ENCODE measurements around the gene MAN1B1. TPM values are rescaled to one million over a fixed set of nuclear protein-coding genes. Genes with fewer than 3 reads are reported as not detected.

Gene MAN1B1
- total RNA-seq, 3 donors from 2014 or later (not counting 1 experiment from before 2014, with no cell fraction given) = 75.1 to 99.4 (median 80.4) TPM

DNA sequence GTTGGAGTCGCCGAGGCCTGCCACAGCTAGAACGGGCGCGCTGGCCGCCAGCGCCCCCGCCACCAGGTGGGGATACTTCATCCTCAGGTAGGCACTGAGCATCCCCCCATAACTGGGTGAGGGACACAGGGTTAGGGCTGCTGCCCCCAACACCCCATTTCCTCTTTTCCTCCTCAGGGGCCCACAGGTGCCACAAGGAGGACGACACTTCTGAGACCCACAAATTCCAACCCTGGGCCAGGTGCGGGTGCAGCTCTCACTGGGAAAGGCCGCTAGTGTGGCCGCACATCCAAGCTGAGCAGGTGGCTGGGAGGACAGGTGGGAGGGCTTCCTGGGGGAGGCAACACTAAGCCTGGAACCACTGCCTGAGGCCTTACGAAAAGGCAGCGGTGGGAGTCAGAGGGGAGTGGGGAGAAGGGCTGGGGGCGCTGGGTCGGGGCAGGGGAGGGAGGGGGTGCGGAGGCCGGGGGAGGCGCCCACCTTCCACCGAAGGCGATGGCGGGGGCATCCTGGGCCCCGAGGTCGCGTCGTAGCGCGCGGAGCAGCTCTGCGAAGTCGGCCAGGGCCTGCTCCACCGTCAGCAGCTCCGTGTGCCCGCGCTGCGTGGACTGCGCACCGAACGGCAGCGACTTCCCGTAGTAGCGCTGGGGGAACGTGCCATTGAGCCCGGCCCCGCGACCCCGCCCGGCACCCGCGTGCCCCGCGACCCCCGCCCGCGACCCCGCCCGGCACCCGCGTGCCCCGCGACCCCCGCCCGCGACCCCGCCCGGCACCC is 26.8 kb downstream of the MAN1B1 start:
- no peaks in the 10 kb centered on the region for H3K27me3 Mint-ChIP-seq (ENCODE audit: low read depth in 2 of 2)
- ATAC-seq = peak in 2 of 3 donors; percentile 32 to 52
- no peak overlapping the region for H3K27ac Mint-ChIP-seq
- Histone ChIP-seq H3K4me1 (ENCODE audit: control insufficient read depth, insufficient read depth, low read length) (peaks cover 18% of the 10 kb centered on the region), H3K9me3 (ENCODE audit: control insufficient read depth, insufficient read depth, low read length) (no peaks in the 10 kb centered on the region), H3K36me3 (ENCODE audit: control insufficient read depth, insufficient read depth, low read length) (peaks cover 29% of the 10 kb centered on the region), H3K27me3 (ENCODE audit: control insufficient read depth, insufficient read depth, low read length) (no peaks in the 10 kb centered on the region), H3K4me3 (ENCODE audit: low read length) (no peak overlapping the region), H3K27ac (ENCODE audit: low read length) (no peak overlapping the region)
- DNase-seq = peak in 1 of 2 donors; percentile 70
- intact Hi-C loops (cut with micrococcal nuclease) = no loop called here
- no peaks in the 10 kb centered on the region for H3K36me3 Mint-ChIP-seq
- 30% methylated on average over 66 of the region's 66 CpGs for WGBS (ENCODE audit: insufficient coverage)
- TF ChIP-seq, protein P1, sequence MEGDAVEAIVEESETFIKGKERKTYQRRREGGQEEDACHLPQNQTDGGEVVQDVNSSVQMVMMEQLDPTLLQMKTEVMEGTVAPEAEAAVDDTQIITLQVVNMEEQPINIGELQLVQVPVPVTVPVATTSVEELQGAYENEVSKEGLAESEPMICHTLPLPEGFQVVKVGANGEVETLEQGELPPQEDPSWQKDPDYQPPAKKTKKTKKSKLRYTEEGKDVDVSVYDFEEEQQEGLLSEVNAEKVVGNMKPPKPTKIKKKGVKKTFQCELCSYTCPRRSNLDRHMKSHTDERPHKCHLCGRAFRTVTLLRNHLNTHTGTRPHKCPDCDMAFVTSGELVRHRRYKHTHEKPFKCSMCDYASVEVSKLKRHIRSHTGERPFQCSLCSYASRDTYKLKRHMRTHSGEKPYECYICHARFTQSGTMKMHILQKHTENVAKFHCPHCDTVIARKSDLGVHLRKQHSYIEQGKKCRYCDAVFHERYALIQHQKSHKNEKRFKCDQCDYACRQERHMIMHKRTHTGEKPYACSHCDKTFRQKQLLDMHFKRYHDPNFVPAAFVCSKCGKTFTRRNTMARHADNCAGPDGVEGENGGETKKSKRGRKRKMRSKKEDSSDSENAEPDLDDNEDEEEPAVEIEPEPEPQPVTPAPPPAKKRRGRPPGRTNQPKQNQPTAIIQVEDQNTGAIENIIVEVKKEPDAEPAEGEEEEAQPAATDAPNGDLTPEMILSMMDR (IDR thresholded peaks at IDR 0.05) = no peak
- no peaks in the 10 kb centered on the region for H3K4me1 Mint-ChIP-seq
- H3K9me3 Mint-ChIP-seq = no peaks in the 10 kb centered on the region
- H3K4me3 Mint-ChIP-seq = no peak overlapping the region

- H3K4me3 Mint-ChIP-seq = peak overlapping the region; percentile 75
- under 1% methylated on average over 45 of the region's 45 CpGs for WGBS (ENCODE audit: insufficient coverage)
- H3K36me3 Mint-ChIP-seq = no peaks in the 10 kb centered on the region
- no peak overlapping the region for H3K27ac Mint-ChIP-seq
- H3K4me1 ChIP-seq (ENCODE audit: control insufficient read depth, insufficient read depth, low read length) = peaks cover 18% of the 10 kb centered on the region
- peaks cover 25% of the 10 kb centered on the region for H3K36me3 ChIP-seq (ENCODE audit: control insufficient read depth, insufficient read depth, low read length)
- TF ChIP-seq, protein P1 (IDR thresholded peaks at IDR 0.05) = no peak
- H3K4me3 ChIP-seq (ENCODE audit: low read length) = peak overlapping the region; percentile 48
- H3K27ac ChIP-seq (ENCODE audit: low read length) = no peak overlapping the region
- ATAC-seq (peak; percentile 10 to 11 (median 10)), DNase-seq (no peak)
- intact Hi-C loops (cut with micrococcal nuclease) = no loop called here
- H3K4me1 Mint-ChIP-seq = no peaks in the 10 kb centered on the region
- no peaks in the 10 kb centered on the region for H3K27me3 ChIP-seq (ENCODE audit: control insufficient read depth, insufficient read depth, low read length)
- H3K9me3 Mint-ChIP-seq = no peaks in the 10 kb centered on the region
- no peaks in the 10 kb centered on the region for H3K27me3 Mint-ChIP-seq (ENCODE audit: low read depth in 2 of 2)
- no peaks in the 10 kb centered on the region for H3K9me3 ChIP-seq (ENCODE audit: control insufficient read depth, insufficient read depth, low read length)
Measured at GRCh38 chr9:137114220-137114612, 27.4 kb downstream of the MAN1B1 start.

DNA sequence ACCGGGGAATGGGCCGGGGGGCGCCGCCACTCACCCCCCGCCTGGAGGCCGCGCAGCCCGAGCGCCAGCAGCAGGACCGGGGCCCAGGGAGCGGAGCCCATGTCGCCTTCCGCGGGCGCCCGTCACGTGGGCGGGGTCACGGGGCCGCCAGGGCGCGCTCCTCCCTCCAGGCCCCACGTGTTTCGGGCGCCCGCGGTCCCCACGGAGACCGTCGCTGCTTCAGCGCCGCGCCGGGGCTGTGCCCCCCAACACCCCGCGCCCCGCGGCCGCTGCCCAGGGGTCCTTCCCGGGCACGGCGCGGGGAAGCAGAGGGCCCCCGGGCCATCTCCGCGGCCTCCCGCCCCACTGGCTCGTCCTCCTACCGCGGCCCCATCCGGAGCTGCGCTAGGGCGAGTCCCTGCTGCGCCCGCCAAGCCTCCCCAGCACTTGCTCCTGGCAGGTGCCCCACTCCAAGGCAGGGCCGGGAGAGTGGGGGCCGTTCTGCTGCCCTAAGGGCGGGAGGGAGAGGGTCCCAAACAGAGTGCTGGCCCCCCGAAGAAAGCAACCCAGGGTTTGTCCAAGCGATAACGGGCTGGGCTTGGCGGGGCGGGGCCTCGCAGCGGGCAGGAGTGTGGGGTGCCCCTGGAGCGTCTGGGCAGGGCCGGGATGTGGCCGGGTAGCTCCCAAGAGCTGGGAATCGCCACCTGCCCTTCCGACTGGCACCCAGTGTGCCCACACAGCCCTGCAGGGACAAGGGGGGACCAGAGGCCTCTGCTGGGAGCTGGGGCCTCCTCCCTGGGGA is 28.0 kb downstream of the MAN1B1 start, which contains the start of gene DPP7:
TSS of gene DPP7 (minus strand) at position 121 of the 781 bp plus-strand sequence. CDS start at position 101, 20 bp downstream.
- no peaks in the 10 kb centered on the region for H3K9me3 ChIP-seq (ENCODE audit: control insufficient read depth, insufficient read depth, low read length)
- intact Hi-C loops (cut with micrococcal nuclease) = loop anchor here (5.0 kb wide), 1 partner anchor 112 kb away; the partner anchor contains the start of genes CYSRT1 and RNF224
- H3K36me3 ChIP-seq (ENCODE audit: control insufficient read depth, insufficient read depth, low read length) = peaks cover 20% of the 10 kb centered on the region
- peak within 1 kb of the TSS; percentile 33 for H3K27ac ChIP-seq (ENCODE audit: low read length)
- no peaks in the 10 kb centered on the region for H3K4me1 Mint-ChIP-seq
- peaks cover 18% of the 10 kb centered on the region for H3K4me1 ChIP-seq (ENCODE audit: control insufficient read depth, insufficient read depth, low read length)
- no peaks in the 10 kb centered on the region for H3K9me3 Mint-ChIP-seq
- WGBS (ENCODE audit: insufficient coverage) = 3% methylated on average over 70 of the region's 70 CpGs
- H3K27me3 ChIP-seq (ENCODE audit: control insufficient read depth, insufficient read depth, low read length) = no peaks in the 10 kb centered on the region
- H3K4me3 Mint-ChIP-seq = peak within 1 kb of the TSS; percentile 75
- peak within 1 kb of the TSS; percentile 48 for H3K4me3 ChIP-seq (ENCODE audit: low read length)
- DNase-seq (peak; percentile 82 to 91), ATAC-seq (peak; percentile 95 to 96 (median 96))
- TF ChIP-seq, protein P1 (IDR thresholded peaks at IDR 0.05) = no peak
- no peaks in the 10 kb centered on the region for H3K27me3 Mint-ChIP-seq (ENCODE audit: low read depth in 2 of 2)
- no peaks in the 10 kb centered on the region for H3K36me3 Mint-ChIP-seq
- no peak within 1 kb of the TSS for H3K27ac Mint-ChIP-seq

All from natural killer cell (primary cell).